ENCODE results near the gene SPPL2A. TPM values are rescaled to one million over a fixed set of nuclear protein-coding genes. Genes with fewer than 3 reads are reported as not detected.

SPPL2A gene
- total and polyA plus RNA-seq, 4 donors, result 67.5 to 135 (median 93.2) TPM

DNA sequence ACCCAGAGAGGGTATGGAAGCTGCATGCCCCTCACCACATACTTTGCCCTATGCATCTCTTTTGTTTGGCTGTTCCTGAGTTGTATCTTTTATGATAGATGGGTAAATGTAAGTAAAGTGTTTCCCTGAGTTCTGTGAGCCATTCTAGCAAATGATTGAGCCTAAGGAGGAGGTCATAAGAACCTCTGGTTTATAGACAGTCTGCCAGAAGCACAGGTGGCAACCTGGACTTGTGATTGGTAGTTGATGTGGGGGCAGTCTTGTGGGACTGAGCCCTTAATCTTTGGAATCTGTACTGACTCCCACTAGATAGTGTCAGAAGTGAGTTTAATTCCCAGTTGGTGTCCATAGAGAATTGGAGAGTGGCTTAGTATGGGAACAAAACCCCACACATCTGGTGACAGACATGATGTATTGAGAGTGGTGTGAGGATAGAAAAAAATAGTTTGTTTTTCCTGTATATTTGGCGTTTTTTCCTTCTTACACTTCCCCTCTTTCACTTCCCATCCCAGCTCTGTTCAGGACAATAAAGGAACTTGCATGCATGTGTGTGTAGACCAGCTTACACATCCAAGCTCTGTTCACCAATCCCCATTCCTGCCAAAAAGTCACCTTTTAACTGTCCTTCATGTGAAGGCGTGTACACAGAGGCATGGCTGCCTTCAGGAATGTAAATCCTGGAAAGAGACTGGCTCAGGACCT is 38.1 kb upstream of the SPPL2A start (continued):
- TF ChIP-seq, protein P1, sequence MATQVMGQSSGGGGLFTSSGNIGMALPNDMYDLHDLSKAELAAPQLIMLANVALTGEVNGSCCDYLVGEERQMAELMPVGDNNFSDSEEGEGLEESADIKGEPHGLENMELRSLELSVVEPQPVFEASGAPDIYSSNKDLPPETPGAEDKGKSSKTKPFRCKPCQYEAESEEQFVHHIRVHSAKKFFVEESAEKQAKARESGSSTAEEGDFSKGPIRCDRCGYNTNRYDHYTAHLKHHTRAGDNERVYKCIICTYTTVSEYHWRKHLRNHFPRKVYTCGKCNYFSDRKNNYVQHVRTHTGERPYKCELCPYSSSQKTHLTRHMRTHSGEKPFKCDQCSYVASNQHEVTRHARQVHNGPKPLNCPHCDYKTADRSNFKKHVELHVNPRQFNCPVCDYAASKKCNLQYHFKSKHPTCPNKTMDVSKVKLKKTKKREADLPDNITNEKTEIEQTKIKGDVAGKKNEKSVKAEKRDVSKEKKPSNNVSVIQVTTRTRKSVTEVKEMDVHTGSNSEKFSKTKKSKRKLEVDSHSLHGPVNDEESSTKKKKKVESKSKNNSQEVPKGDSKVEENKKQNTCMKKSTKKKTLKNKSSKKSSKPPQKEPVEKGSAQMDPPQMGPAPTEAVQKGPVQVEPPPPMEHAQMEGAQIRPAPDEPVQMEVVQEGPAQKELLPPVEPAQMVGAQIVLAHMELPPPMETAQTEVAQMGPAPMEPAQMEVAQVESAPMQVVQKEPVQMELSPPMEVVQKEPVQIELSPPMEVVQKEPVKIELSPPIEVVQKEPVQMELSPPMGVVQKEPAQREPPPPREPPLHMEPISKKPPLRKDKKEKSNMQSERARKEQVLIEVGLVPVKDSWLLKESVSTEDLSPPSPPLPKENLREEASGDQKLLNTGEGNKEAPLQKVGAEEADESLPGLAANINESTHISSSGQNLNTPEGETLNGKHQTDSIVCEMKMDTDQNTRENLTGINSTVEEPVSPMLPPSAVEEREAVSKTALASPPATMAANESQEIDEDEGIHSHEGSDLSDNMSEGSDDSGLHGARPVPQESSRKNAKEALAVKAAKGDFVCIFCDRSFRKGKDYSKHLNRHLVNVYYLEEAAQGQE (IDR thresholded peaks at IDR 0.05), result no peak
- TF ChIP-seq FOXA1 (IDR thresholded peaks at IDR 0.05) (no peak), EGR1 (IDR thresholded peaks at IDR 0.05; ENCODE audit: low read depth in 2 of 2) (no peak), JUND (IDR thresholded peaks at IDR 0.05) (no peak)
- TF ChIP-seq, protein P2, sequence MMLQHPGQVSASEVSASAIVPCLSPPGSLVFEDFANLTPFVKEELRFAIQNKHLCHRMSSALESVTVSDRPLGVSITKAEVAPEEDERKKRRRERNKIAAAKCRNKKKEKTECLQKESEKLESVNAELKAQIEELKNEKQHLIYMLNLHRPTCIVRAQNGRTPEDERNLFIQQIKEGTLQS (IDR thresholded peaks at IDR 0.05), result no peak

DNA sequence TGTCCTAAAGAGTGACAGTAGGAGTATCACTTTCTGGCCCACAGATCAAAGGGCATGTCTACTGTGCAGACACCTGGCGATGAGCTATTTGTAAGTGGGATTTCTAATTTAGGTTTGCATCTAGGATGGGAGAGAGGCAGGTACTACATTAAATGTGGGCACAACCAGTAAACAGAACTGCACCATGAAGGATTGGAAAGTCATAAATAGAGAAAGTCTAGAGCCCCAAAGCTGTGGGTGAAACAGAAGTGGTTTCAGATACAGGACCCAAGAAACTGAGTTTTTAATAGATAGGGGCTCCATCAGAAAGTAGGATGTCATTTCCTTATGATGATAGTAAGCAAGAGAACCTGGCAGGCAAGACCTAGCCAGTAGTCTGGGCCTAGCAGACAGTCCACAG is 35.2 kb upstream of the SPPL2A start:
- 82% methylated on average over 1 of the region's 1 CpG for WGBS
- TF ChIP-seq HNF4A (conservative IDR thresholded peaks at IDR 0.05), result peak in 1 of 2 donors; percentile 19
- TF ChIP-seq, protein P3, sequence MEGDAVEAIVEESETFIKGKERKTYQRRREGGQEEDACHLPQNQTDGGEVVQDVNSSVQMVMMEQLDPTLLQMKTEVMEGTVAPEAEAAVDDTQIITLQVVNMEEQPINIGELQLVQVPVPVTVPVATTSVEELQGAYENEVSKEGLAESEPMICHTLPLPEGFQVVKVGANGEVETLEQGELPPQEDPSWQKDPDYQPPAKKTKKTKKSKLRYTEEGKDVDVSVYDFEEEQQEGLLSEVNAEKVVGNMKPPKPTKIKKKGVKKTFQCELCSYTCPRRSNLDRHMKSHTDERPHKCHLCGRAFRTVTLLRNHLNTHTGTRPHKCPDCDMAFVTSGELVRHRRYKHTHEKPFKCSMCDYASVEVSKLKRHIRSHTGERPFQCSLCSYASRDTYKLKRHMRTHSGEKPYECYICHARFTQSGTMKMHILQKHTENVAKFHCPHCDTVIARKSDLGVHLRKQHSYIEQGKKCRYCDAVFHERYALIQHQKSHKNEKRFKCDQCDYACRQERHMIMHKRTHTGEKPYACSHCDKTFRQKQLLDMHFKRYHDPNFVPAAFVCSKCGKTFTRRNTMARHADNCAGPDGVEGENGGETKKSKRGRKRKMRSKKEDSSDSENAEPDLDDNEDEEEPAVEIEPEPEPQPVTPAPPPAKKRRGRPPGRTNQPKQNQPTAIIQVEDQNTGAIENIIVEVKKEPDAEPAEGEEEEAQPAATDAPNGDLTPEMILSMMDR (IDR thresholded peaks at IDR 0.05; ENCODE audit: low read depth, low read length, missing input control), result no peak
- Histone ChIP-seq H3K27me3 (ENCODE audit: control insufficient read depth in 4 of 4, insufficient read depth in 4 of 4, low read length in 3 of 4) (no peaks in the 10 kb centered on the region), H3K27ac (ENCODE audit: low read depth in 1 of 2, low read length in 2 of 2) (no peak overlapping the region), H3K36me3 (ENCODE audit: control insufficient read depth in 4 of 4, insufficient read depth in 3 of 4, low read depth in 1 of 4, low read length in 3 of 4) (no peaks in the 10 kb centered on the region), H3K4me3 (ENCODE audit: low read depth in 1 of 3, low read length in 3 of 3) (no peak overlapping the region), H3K9me3 (ENCODE audit: control insufficient read depth in 4 of 4, low read length in 3 of 4) (no peaks in the 10 kb centered on the region), H3K9ac (ENCODE audit: low read depth in 1 of 2, low read length in 2 of 2) (no peak overlapping the region), H3K4me1 (ENCODE audit: control insufficient read depth in 4 of 4, insufficient read depth in 4 of 4, low read length in 3 of 4) (no peaks in the 10 kb centered on the region)
- no peak for DNase-seq (ENCODE audit: low spot score)

DNA sequence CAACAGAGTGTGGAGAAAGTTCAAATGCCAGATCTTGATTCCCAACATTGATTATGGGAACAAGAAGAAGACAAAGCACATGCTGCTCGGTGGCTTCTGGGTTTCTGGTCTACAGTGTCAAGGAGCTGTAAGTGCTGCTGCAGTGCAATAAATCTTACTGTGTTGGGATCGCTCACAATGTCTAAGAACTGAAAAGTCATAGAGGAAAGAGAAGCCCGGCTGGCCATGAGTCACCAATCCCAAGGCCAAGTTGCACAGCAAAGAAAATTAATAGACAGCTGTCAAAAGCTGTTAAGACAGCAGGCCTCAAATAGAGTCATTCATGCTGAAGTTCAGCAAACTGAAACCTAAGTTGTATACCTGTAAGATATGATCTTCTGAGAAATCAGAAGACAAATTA is 33.2 kb upstream of the SPPL2A start:
- 82% methylated on average over 3 of the region's 3 CpGs for WGBS
- H3K27ac ChIP-seq (ENCODE audit: low read depth in 1 of 2, low read length in 2 of 2), result no peak overlapping the region
- no peaks in the 10 kb centered on the region for H3K4me1 ChIP-seq (ENCODE audit: control insufficient read depth in 4 of 4, insufficient read depth in 4 of 4, low read length in 3 of 4)
- H3K9ac ChIP-seq (ENCODE audit: low read depth in 1 of 2, low read length in 2 of 2), result no peak overlapping the region
- no peaks in the 10 kb centered on the region for H3K27me3 ChIP-seq (ENCODE audit: control insufficient read depth in 4 of 4, insufficient read depth in 4 of 4, low read length in 3 of 4)
- no peaks in the 10 kb centered on the region for H3K9me3 ChIP-seq (ENCODE audit: control insufficient read depth in 4 of 4, low read length in 3 of 4)
- no peak for DNase-seq (ENCODE audit: low spot score)
- no peak overlapping the region for H3K4me3 ChIP-seq (ENCODE audit: low read depth in 1 of 3, low read length in 3 of 3)
- H3K36me3 ChIP-seq (ENCODE audit: control insufficient read depth in 4 of 4, insufficient read depth in 3 of 4, low read depth in 1 of 4, low read length in 3 of 4), result no peaks in the 10 kb centered on the region
- TF ChIP-seq EGR1 (IDR thresholded peaks at IDR 0.05; ENCODE audit: low read depth in 2 of 2) (no peak), RAD21 (IDR thresholded peaks at IDR 0.05) (no peak), HNF4G (IDR thresholded peaks at IDR 0.05) (no peak), NR2F2 (IDR thresholded peaks at IDR 0.05) (no peak), GABPA (IDR thresholded peaks at IDR 0.05 in 1 of 2, conservative IDR thresholded peaks at IDR 0.05 in 1 of 2) (no peak), FOXA2 (IDR thresholded peaks at IDR 0.05) (no peak), YY1 (IDR thresholded peaks at IDR 0.05) (no peak), JUND (IDR thresholded peaks at IDR 0.05) (no peak), TAF1 (conservative IDR thresholded peaks at IDR 0.05) (no peak)
- TF ChIP-seq, protein P3 (IDR thresholded peaks at IDR 0.05; ENCODE audit: low read depth, low read length, missing input control), result no peak
- TF ChIP-seq, protein P4, sequence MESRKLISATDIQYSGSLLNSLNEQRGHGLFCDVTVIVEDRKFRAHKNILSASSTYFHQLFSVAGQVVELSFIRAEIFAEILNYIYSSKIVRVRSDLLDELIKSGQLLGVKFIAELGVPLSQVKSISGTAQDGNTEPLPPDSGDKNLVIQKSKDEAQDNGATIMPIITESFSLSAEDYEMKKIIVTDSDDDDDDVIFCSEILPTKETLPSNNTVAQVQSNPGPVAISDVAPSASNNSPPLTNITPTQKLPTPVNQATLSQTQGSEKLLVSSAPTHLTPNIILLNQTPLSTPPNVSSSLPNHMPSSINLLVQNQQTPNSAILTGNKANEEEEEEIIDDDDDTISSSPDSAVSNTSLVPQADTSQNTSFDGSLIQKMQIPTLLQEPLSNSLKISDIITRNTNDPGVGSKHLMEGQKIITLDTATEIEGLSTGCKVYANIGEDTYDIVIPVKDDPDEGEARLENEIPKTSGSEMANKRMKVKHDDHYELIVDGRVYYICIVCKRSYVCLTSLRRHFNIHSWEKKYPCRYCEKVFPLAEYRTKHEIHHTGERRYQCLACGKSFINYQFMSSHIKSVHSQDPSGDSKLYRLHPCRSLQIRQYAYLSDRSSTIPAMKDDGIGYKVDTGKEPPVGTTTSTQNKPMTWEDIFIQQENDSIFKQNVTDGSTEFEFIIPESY (IDR thresholded peaks at IDR 0.05), result no peak
- TF ChIP-seq, protein P2 (IDR thresholded peaks at IDR 0.05), result no peak
- TF ChIP-seq, protein P1 (IDR thresholded peaks at IDR 0.05), result no peak

Data from liver (tissue), 9 donors.